ENCODE data around the gene ANO8.
"Not testable (repeated sequence)": the region's sequence is repeated elsewhere in the genome, so short reads cannot be mapped to it uniquely, and the experiment has no call there.

Gene ANO8

GRCh38 chr19:17312189-17313113 is 22.2 kb downstream of the ANO8 start:
- DNase-seq (ENCODE audit: low read depth, low spot score): no peak

- DNase-seq (ENCODE audit: low read depth, low spot score): no peak
Observed at GRCh38 chr19:17311455-17312188, 23.0 kb downstream of the ANO8 start.

GRCh38 chr19:17309965-17310461 is 24.6 kb downstream of the ANO8 start:
- no peak for DNase-seq (ENCODE audit: low read depth, low spot score)

- peak; percentile 99 for DNase-seq (ENCODE audit: low read depth, low spot score)
Observed at GRCh38 chr19:17309198-17309964, 25.3 kb downstream of the ANO8 start, which contains the start of gene DDA1. Gene DDA1, plus strand, starts transcription at chr19:17309563. Its CDS starts 92 bp downstream, at chr19:17309655.

GRCh38 chr19:17307876-17308377 is 26.7 kb downstream of the ANO8 start:
- DNase-seq (ENCODE audit: low read depth, low spot score): no peak

GRCh38 chr19:17306285-17306714 is 28.4 kb downstream of the ANO8 start:
- no peak for DNase-seq (ENCODE audit: low read depth, low spot score)

DNA sequence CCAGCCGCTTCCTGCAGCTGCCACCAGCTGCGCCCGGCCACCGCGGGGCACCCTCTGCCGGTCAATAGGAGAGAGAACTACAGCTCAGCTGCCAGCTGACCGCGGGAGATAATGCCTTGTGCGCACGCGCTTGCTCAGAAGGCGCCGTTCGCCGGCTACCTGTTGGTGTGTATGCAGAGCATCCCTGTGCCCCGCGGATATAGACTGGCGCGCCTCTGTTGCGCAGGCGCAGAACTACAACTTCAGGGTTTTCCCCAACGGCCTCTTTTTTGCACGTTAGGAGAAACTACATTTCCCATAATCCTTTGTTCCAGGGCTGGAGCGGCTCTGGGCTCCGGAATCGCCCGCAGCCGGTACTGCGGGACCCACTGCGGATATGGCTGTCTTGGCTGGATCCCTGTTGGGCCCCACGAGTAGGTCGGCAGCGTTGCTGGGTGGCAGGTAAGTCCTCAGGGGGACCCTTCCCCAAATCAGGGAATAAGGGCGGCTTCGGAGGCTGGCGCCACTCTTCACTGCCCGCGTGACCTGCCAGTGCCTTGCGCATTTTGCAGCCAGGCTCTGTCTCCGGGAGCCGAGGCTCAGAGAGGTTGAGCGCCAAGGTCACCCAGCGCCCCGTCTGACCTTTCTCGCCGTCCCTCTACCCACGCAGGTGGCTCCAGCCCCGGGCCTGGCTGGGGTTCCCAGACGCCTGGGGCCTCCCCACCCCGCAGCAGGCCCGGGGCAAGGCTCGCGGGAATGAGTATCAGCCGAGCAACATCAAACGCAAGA is 29.0 kb downstream of the ANO8 start, which contains the start of gene MRPL34:
MRPL34 (plus strand) TSS at position 356 of the 768 bp plus-strand sequence; CDS start at position 377, 21 bp downstream.
- peak; percentile 98 for DNase-seq (ENCODE audit: low read depth, low spot score)

DNA sequence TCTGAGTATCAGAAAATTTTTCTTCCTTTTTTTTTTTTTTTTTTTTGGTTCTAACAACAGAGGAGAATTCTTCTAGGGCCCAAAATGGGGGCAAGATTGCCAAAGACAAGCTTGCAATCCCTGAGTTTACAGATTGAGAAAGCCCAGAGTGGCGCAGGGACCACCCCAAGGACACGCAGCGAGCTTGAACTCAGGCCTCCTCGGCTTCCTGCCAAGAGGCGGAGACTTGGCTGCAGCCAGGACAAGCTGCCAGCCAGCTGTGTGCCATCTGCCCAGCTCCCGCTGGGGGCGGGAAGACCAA is 29.5 kb downstream of the ANO8 start:
- DNase-seq (ENCODE audit: low read depth, low spot score): no peak

DNA sequence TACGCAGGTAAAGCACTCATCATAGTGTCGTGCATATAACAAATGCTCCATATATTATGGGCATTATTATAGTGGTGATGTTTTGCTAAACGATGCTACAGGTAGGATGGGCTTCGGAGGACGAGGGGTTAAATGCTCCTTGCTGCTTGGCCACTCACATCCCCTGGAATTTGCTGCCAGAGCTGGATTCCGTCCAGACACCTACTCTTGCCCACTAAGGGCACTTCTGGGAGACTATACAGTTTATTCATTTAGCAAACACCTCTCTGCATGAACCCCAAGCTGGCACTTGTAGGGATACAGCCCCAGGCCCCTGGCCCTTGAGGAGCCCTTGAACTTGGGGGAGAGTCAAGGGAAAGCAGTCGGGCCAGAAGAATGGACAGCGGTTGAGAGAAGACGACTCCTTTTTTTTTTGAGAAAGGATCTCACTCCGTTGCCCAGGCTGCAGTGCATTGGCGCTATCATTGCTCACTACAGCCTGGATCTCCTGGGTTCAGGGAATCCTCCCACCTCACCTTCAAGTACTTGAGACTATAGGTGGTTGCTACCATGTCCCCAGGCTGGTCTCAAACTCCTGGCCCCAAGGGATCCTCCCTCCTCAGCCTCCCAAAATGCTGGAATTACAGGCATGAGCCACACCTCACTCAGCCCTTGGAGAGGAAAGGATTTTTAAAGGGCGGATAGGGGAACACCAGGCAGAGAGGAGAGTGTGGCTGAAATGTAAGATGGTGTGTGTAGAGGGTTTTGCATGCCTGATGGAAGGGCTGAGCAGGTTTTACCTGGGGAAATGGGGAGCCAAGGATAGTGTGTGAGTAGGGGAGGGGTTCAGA is 30.1 kb downstream of the ANO8 start:
- DNase-seq (ENCODE audit: low read depth, low spot score): no peak

DNA sequence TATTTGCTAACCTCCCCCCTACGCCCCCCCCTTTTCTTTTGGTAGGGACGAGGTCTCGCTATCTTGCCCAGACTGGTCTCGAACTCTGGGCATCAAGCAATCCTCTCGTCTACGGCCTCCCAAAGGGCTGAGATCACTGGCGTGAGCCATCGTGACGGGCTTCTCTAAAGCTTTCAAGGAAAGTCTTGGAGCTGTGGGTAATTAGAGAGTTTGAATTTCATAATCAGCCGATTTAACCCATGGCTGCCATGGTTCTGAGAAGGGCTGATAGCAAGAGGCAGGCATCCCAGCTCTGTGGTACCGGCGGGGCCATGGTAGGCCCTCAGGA is 30.8 kb downstream of the ANO8 start:
- DNase-seq (ENCODE audit: low read depth, low spot score): no peak

DNA sequence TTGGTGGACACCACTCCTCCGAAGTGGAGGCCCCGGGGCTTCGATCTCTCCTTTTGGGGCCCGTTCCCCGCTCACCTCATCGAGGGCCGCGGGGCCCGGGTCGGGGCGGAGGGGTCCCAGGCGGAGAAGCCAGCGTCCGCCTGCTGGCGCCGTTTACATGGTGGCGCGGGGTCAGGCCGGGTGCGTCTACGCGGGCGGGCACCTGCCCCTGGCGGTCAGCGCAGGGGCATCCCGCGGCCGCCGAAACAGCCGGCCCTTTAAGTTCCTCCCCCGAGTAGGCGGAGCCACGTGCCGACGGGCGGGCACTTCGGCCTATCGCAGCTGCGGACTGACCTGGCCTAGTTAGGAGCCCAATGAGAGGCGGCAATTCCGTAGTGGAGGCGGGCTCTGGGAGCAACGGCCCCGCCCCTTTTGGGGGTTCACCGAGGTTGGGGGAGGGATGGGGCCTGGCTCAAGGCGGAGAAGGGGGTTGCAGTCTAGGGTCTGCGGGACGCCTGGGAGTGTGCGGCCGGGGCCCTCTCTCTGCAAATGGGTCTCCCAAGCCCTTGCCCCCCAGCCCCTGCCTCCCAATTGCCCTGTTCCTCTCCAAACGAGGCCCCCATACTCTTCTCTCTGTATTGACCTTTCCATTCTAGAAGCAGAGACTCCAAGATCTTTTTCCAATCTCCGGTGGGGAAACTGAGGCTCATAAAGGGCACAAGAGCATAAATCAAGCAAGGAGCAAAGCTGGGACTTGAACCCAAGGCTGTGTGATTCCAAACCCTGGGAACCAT is 31.3 kb downstream of the ANO8 start, which contains the start of gene ABHD8:
ABHD8 (minus strand) TSS at position 259 of the 773 bp plus-strand sequence. CDS start 1,809 bp downstream, outside the sequence.
- peak; percentile 85 for DNase-seq (ENCODE audit: low read depth, low spot score)

- no peak for DNase-seq (ENCODE audit: low read depth, low spot score)
Observed at GRCh38 chr19:17302391-17303166, 32.1 kb downstream of the ANO8 start.

DNA sequence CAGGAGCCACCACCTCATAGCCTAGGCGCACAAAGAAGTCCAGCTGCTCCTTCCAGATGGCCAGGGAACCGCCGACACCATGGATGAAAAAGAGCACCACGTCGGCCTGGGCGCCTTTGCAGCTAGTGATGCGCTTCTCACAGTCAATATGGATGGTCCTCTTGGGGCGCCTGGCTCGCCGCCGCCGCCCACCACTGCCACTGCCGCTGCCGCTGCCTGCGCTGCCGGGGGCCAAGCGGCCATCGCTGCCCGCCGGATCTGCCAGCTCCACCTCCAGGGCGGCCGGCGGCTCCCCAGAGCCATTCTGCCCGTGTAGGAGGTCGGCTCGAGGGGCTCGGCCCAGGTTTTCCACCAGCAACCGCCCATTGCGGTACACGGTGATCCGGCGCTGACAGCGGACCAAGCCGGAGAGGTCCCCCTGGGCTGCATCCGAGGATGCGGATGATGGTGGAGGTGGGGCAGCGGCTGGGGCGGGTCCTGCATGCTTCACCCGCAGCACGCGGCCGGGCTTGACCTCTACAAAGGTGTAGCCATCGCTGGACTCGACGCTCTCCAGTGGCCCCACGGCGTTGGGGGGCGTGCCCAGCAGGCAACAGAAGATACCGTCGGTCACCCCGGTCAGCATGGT is 33.5 kb downstream of the ANO8 start:
- DNase-seq (ENCODE audit: low read depth, low spot score): no peak

- no peak for DNase-seq (ENCODE audit: low read depth, low spot score)
Observed at GRCh38 chr19:17296976-17297375, 37.7 kb downstream of the ANO8 start.

GRCh38 chr19:17296273-17296672 is 38.4 kb downstream of the ANO8 start:
- DNase-seq (ENCODE audit: low read depth, low spot score): no peak

DNA sequence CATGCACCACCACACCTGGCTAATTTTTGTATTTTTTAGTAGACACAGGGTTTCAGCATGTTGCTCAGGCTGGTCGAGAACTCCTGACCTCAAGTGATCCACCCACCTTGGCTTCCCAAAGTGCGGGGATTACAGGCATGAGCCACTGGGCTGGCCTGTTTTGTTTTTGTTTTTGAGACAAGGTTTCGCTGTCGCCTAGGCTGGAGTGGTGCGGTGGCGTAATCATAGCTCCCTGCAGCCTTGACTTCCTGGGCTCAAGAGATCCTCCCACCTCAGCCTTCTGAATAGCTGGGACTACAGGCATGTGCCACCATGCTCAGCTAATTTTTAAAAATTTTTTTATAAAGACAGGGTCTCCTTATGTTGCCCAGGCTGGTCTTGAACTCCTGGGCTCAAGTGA is 39.1 kb downstream of the ANO8 start:
- not testable (repeated sequence) for DNase-seq (ENCODE audit: low read depth, low spot score)

DNA sequence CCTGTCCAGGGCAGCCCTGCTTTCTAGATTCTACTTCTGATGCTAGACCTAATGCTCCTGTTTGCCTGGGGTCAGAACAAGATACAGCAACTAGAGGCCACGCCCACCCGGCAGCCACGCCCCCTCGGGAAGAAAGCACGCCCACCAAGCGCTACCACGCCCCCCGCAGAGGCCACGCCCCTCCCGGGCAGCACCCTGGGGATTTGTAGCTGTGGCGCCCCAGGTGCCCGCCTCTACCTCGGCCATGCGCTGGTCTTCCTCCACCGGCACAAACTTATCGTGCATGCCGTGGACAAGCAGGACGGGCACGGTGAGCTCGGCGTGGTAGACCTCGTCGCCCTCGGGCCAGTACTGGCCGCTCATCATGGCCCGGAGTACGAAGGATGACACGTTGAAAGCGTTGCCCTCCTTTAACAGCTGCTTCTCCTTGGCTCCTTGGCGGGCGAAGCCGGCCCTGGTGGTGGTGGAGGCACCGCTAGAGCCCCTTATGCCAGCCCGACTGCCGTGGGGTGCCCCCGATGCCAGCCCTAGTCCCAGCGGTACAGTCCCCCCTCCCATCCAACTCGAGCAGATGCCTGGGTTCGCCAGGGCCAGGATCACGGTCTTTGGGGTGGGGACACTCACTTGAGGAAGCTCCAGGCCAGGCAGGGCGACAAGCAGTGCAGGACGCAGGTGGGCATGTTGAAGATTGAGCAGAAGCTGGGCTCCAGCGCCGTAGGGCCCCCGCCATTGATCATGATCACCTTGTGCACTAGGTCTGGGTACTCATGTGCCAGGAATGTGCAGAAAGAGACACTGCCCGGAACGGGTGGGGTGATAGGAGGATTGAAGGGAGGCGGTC is 40.4 kb downstream of the ANO8 start:
- DNase-seq (ENCODE audit: low read depth, low spot score): no peak
